ENCODE measurements around the gene PPID. TPM values are rescaled to one million over a fixed set of nuclear protein-coding genes. Genes with fewer than 3 reads are reported as not detected.
"Not testable (repeated sequence)": the region's sequence is repeated elsewhere in the genome, so short reads cannot be mapped to it uniquely, and the experiment has no call there.

Gene PPID
- total RNA-seq, 1 donor from 2014 or later = 40.6 TPM

- H3K4me3 Mint-ChIP-seq = no peak overlapping the region
- H3K36me3 Mint-ChIP-seq = peaks cover 14% of the 10 kb centered on the region
- H3K27ac Mint-ChIP-seq = no peak overlapping the region
- no peaks in the 10 kb centered on the region for H3K27me3 Mint-ChIP-seq
- H3K9me3 Mint-ChIP-seq = no peaks in the 10 kb centered on the region
- TF ChIP-seq CTCF (conservative IDR thresholded peaks at IDR 0.05) = no peak
- no peak for DNase-seq (ENCODE audit: extremely low spot score, unreplicated experiment)
- peaks cover 8% of the 10 kb centered on the region for H3K4me1 Mint-ChIP-seq (ENCODE audit: unreplicated experiment)
Measured at GRCh38 chr4:158664806-158665205, 58.4 kb downstream of the PPID start.

- not testable (repeated sequence) for H3K4me3 Mint-ChIP-seq; H3K27ac Mint-ChIP-seq; H3K4me1 Mint-ChIP-seq (ENCODE audit: unreplicated experiment); DNase-seq (ENCODE audit: extremely low spot score, unreplicated experiment); H3K9me3 Mint-ChIP-seq; H3K27me3 Mint-ChIP-seq
- peaks cover 14% of the 10 kb centered on the region for H3K36me3 Mint-ChIP-seq
Measured at GRCh38 chr4:158663707-158664625, 59.2 kb downstream of the PPID start.

GRCh38 chr4:158663255-158663654, 59.9 kb downstream of the PPID start:
- H3K27ac Mint-ChIP-seq; H3K4me3 Mint-ChIP-seq; H3K9me3 Mint-ChIP-seq; H3K27me3 Mint-ChIP-seq; H3K4me1 Mint-ChIP-seq (ENCODE audit: unreplicated experiment); DNase-seq (ENCODE audit: extremely low spot score, unreplicated experiment): not testable (repeated sequence)
- H3K36me3 Mint-ChIP-seq = peaks cover 12% of the 10 kb centered on the region

Other genes with a start within 250 kb of the PPID start
- gene RXFP1, start 201.5 kb downstream of the PPID start, total RNA-seq (ENCODE audit: low replicate concordance) = 0.07 TPM in 1 of 2 replicates, not detected in the other
- gene C4orf46, start 51.5 kb downstream of the PPID start, total RNA-seq (ENCODE audit: low replicate concordance) = 9.2 and 17.5 TPM in 2 replicates
- gene ETFDH, start 51.1 kb downstream of the PPID start, total RNA-seq (ENCODE audit: low replicate concordance) = 32.5 and 42.2 TPM in 2 replicates
- gene FNIP2, start 45.6 kb upstream of the PPID start, total RNA-seq (ENCODE audit: low replicate concordance) = 31.0 and 36.5 TPM in 2 replicates

Data from type B pancreatic cell (in vitro differentiated cells).